A673 (cell line): ENCODE measurements around the gene TRAF7. TPM values are rescaled to one million over a fixed set of nuclear protein-coding genes. Genes with fewer than 3 reads are reported as not detected.

Source experiments
- BruUV-seq: library from RNA; stranded (reverse); fragments of 400-500 nt; replicated peaks from 2 replicates; lab custom pipeline; 2021; lab: Mats Ljungman, UMichigan
- CTCF ChIA-PET: fragments of 300-600 bp; sonication (Branson Sonifier 250); formaldehyde crosslinking; loops from one replicate; lab custom pipeline; 2022; ENCODE audit warnings: antibody characterized with exemption; lab: Charles Lee
- POLR2A ChIA-PET: fragments of 300-600 bp; sonication (Branson Sonifier 250); formaldehyde crosslinking; loops from one replicate; lab custom pipeline; 2022; ENCODE audit warnings: antibody characterized with exemption; ENCODE audit not compliant: low non-redundant PET; lab: Charles Lee
- DNase-seq: peaks from one replicate; pipeline ENCODE4 v3.0.0-alpha.2; 2015; ENCODE audit warnings: low spot score
- H3K27ac ChIP-seq: fragments of 200-600 bp; sonication (generic); 2 replicates; pipeline ENCODE4 v1.5.1; 2016; ENCODE audit warnings: mixed run types, low read depth, mild to moderate bottlenecking, mixed read lengths, antibody characterized with exemption, low read length; ENCODE audit not compliant: poor library complexity, severe bottlenecking
- H3K27me3 ChIP-seq: fragments of 200-600 bp; sonication (generic); replicated peaks from 2 replicates; pipeline ENCODE4 v1.6.1; 2017; ENCODE audit warnings: mixed run types, low read depth, mild to moderate bottlenecking, mixed read lengths, antibody characterized with exemption, low read length; ENCODE audit not compliant: insufficient read depth, poor library complexity
- H3K36me3 ChIP-seq: fragments of 200-600 bp; sonication (generic); 2 replicates; pipeline ENCODE4 v1.6.1; 2016; ENCODE audit warnings: mixed run types, mild to moderate bottlenecking, mixed read lengths, antibody characterized with exemption, low read length; ENCODE audit not compliant: insufficient read depth, poor library complexity, severe bottlenecking
- H3K4me1 ChIP-seq: fragments of 200-600 bp; sonication (generic); 2 replicates; pipeline ENCODE4 v1.6.1; 2017; ENCODE audit warnings: mixed run types, mild to moderate bottlenecking, mixed read lengths, antibody characterized with exemption, low read length; ENCODE audit not compliant: insufficient read depth, poor library complexity, severe bottlenecking
- H3K4me3 ChIP-seq: fragments of 200-600 bp; sonication (generic); 2 replicates; pipeline ENCODE4 v1.5.1; 2016; ENCODE audit warnings: low read depth, mixed run types, mild to moderate bottlenecking, mixed read lengths, low read length; ENCODE audit not compliant: poor library complexity, severe bottlenecking
- H3K9me3 ChIP-seq: fragments of 200-600 bp; sonication (generic); 2 replicates; pipeline ENCODE4 v1.6.1; 2016; ENCODE audit warnings: mixed run types, low read depth, mild to moderate bottlenecking, mixed read lengths, antibody characterized with exemption, low read length; ENCODE audit not compliant: poor library complexity, severe bottlenecking
- CTCF ChIP-seq: fragments of 300-800, 200-600 bp; sonication (generic); conservative IDR thresholded peaks from 2 replicates; pipeline ENCODE4 v1.5.1; 2017; ENCODE audit warnings: low read depth, mild to moderate bottlenecking, antibody characterized with exemption, low read length, moderate library complexity, mixed read lengths
- EZH2 ChIP-seq: fragments of 200-600 bp; sonication (generic); IDR thresholded peaks from 2 replicates; pipeline ENCODE4 v1.6.1; 2017; ENCODE audit warnings: borderline replicate concordance, low read depth, mild to moderate bottlenecking, mixed read lengths, antibody characterized with exemption, low read length; ENCODE audit not compliant: poor library complexity, severe bottlenecking
- intact Hi-C: fragments of 100-400 bp; cut with micrococcal nuclease; formaldehyde crosslinking; loops from one replicate; pipeline ENCODE4 v1.10.0; 2022; ENCODE audit not compliant: unreplicated experiment
- total RNA-seq: library from RNA; stranded (reverse); gene quantifications from 2 replicates; pipeline ENCODE4 v1.2.3, GENCODE V29; 2021

The TRAF7 gene
- total RNA-seq, 1 experiment from 2014 or later = 96.7 TPM

GRCh38 chr16:2143878-2144485 is 11.6 kb upstream of the TRAF7 start:
- no TSS peak for BruUV-seq
- Histone ChIP-seq H3K9me3 (no peaks in the 10 kb centered on the region), H3K4me1 (peaks cover 9% of the 10 kb centered on the region), H3K4me3 (no peak overlapping the region), H3K27me3 (no peaks in the 10 kb centered on the region), H3K27ac (no peak overlapping the region), H3K36me3 (no peaks in the 10 kb centered on the region)
- DNase-seq = no peak
- POLR2A ChIA-PET = interaction anchor here (0.7 kb wide), 1 partner anchor 11 kb away, joined by 6 read pairs; no protein-coding TSS in a partner anchor
- CTCF ChIA-PET = no interaction called here
- intact Hi-C loops = no loop called here
- no peak for TF ChIP-seq CTCF
- TF ChIP-seq EZH2 = no peak

GRCh38 chr16:2145843-2146242 is 9.7 kb upstream of the TRAF7 start:
- Histone ChIP-seq H3K36me3 (no peaks in the 10 kb centered on the region), H3K4me1 (peaks cover 27% of the 10 kb centered on the region), H3K9me3 (no peaks in the 10 kb centered on the region), H3K4me3 (no peak overlapping the region), H3K27ac (no peak overlapping the region), H3K27me3 (no peaks in the 10 kb centered on the region)
- intact Hi-C loops = no loop called here
- DNase-seq = no peak
- no TSS peak for BruUV-seq
- POLR2A ChIA-PET = interaction anchor here (0.6 kb wide), 1 partner anchor 25 kb away, joined by 4 read pairs; no protein-coding TSS in a partner anchor
- CTCF ChIA-PET = no interaction called here
- TF ChIP-seq EZH2 = no peak
- no peak for TF ChIP-seq CTCF

- DNase-seq = no peak
- H3K27ac ChIP-seq = no peak overlapping the region
- ChIA-PET CTCF (interaction anchor here (0.5 kb wide), 1 partner anchor 424 kb away, joined by 4 read pairs; no protein-coding TSS in a partner anchor), POLR2A (interaction anchor here (0.6 to 1.0 kb wide), 2 partner anchors 8 to 271 kb away, joined by 3 to 4 read pairs; partner anchors contain the start of gene TRAF7)
- H3K9me3 ChIP-seq = no peaks in the 10 kb centered on the region
- H3K4me3 ChIP-seq = no peak overlapping the region
- TF ChIP-seq CTCF = no peak
- TF ChIP-seq EZH2 = no peak
- no peaks in the 10 kb centered on the region for H3K27me3 ChIP-seq
- no TSS peak for BruUV-seq
- peaks cover 14% of the 10 kb centered on the region for H3K36me3 ChIP-seq
- intact Hi-C loops = no loop called here
- peaks cover 42% of the 10 kb centered on the region for H3K4me1 ChIP-seq
Observed at GRCh38 chr16:2147378-2147777, 8.2 kb upstream of the TRAF7 start.
